GM23248 (cell line): Measurements from ENCODE around the gene PARK7. TPM values are rescaled to one million over a fixed set of nuclear protein-coding genes. Genes with fewer than 3 reads are reported as not detected.

Source experiments
- DNase-seq: peaks from one replicate; pipeline ENCODE4 v3.0.0-alpha.2; 2015
- H2AFZ ChIP-seq: fragments of 200-600 bp; sonication (generic); 2 replicates; pipeline ENCODE4 v1.6.1; 2016; ENCODE audit warnings: antibody characterized with exemption
- H3F3A ChIP-seq: fragments of 200-600 bp; sonication (generic); 2 replicates; pipeline ENCODE4 v1.6.1; 2016; ENCODE audit warnings: mild to moderate bottlenecking, antibody characterized with exemption, mixed run types; ENCODE audit not compliant: insufficient read depth
- H3K27ac ChIP-seq: fragments of 200-600 bp; sonication (generic); 2 replicates; pipeline ENCODE4 v1.5.1; 2016; ENCODE audit warnings: mild to moderate bottlenecking
- H3K27me3 ChIP-seq: fragments of 200-600 bp; sonication (generic); replicated peaks from 2 replicates; pipeline ENCODE4 v1.6.1; 2016; ENCODE audit warnings: mild to moderate bottlenecking; ENCODE audit not compliant: insufficient read depth
- H3K36me3 ChIP-seq: fragments of 200-600 bp; sonication (generic); 2 replicates; pipeline ENCODE4 v1.6.1; 2016; ENCODE audit warnings: low read depth, mild to moderate bottlenecking
- H3K4me1 ChIP-seq: fragments of 200-600 bp; sonication (generic); 2 replicates; pipeline ENCODE4 v1.6.1; 2016; ENCODE audit warnings: mild to moderate bottlenecking; ENCODE audit not compliant: insufficient read depth
- H3K4me2 ChIP-seq: fragments of 200-600 bp; sonication (generic); one replicate; pipeline ENCODE4 v1.6.1; 2016; ENCODE audit warnings: mild to moderate bottlenecking; ENCODE audit not compliant: unreplicated experiment
- H3K4me3 ChIP-seq: fragments of 200-600 bp; sonication (generic); 2 replicates; pipeline ENCODE4 v1.5.1; 2016; ENCODE audit warnings: mild to moderate bottlenecking
- H3K79me2 ChIP-seq: fragments of 200-600 bp; sonication (generic); 2 replicates; pipeline ENCODE4 v1.6.1; 2016; ENCODE audit warnings: mild to moderate bottlenecking; ENCODE audit not compliant: insufficient read depth
- H3K9ac ChIP-seq: fragments of 200-600 bp; sonication (generic); 2 replicates; pipeline ENCODE4 v1.6.1; 2016; ENCODE audit warnings: mild to moderate bottlenecking
- H3K9me2 ChIP-seq: fragments of 200-600 bp; sonication (generic); 2 replicates; pipeline ENCODE4 v1.6.1; 2016; ENCODE audit warnings: mixed run types, mild to moderate bottlenecking, moderate library complexity; ENCODE audit not compliant: insufficient read depth
- H3K9me3 ChIP-seq: fragments of 200-600 bp; sonication (generic); one replicate; pipeline ENCODE4 v1.6.1; 2017; ENCODE audit warnings: low read depth
- H4K20me1 ChIP-seq: fragments of 200-600 bp; sonication (generic); 2 replicates; pipeline ENCODE4 v1.6.0; 2016; ENCODE audit not compliant: insufficient read depth
- EZH2 ChIP-seq: fragments of 200-600 bp; sonication (generic); IDR thresholded peaks from 2 replicates; pipeline ENCODE4 v1.6.1; 2018; ENCODE audit warnings: antibody characterized with exemption, mild to moderate bottlenecking; ENCODE audit not compliant: insufficient read depth, poor library complexity, severe bottlenecking
- EZH2phosphoT487 ChIP-seq: fragments of 200-600 bp; sonication (generic); IDR thresholded peaks from 2 replicates; pipeline ENCODE4 v1.6.1; 2018; ENCODE audit warnings: antibody characterized with exemption, moderate library complexity, mild to moderate bottlenecking, low read depth; ENCODE audit not compliant: insufficient read depth
- WGBS, 2 experiments: methylation state at CpG; one replicate each; pipeline ENCODE4 v1.1.6; 2015 to 2017; ENCODE audit warnings: low lambda C conversion rate in 2 of 2, low coverage in 1 of 2; ENCODE audit errors: missing lambda C conversion rate in 2 of 2; 5-methylcytosine and 5-hydroxymethylcytosine counted together
- in situ Hi-C: fragments of 300-500 bp; cut with MboI; formaldehyde crosslinking; loops from 2 replicates; pipeline ENCODE4 v1.15.0; 2020
- polyA plus RNA-seq: library from polyadenylated mRNA; unstranded; fragments of >200 nt; fragmentation: Nextera tagmentation; extraction: Ambion mirVana; gene quantifications from 2 replicates; pipeline ENCODE4 v1.2.1, GENCODE V29; 2016
- total RNA-seq: library from RNA; depleted of rRNA; stranded (reverse); fragments of >200 nt; shearing (Covaris generic); gene quantifications from 2 replicates; pipeline ENCODE4 v1.2.3, GENCODE V29; 2014

Gene PARK7
- total and polyA plus RNA-seq, 2 experiments from 2014 or later: 191 to 514 TPM

- Histone ChIP-seq H3K4me3 (no peak overlapping the region), H3K9me3 (no peaks in the 10 kb centered on the region), H3K27ac (no peak overlapping the region), H2AFZ (no peak overlapping the region), H3K9me2 (no peaks in the 10 kb centered on the region), H3K27me3 (no peaks in the 10 kb centered on the region), H3K9ac (no peak overlapping the region), H3K4me1 (peaks cover 15% of the 10 kb centered on the region), H3K36me3 (no peaks in the 10 kb centered on the region), H3K79me2 (no peaks in the 10 kb centered on the region), H3F3A (peaks cover 14% of the 10 kb centered on the region), H4K20me1 (no peaks in the 10 kb centered on the region), H3K4me2 (no peak overlapping the region)
- no peak for TF ChIP-seq EZH2
- TF ChIP-seq EZH2phosphoT487: no peak
- in situ Hi-C loops: no loop called here
- WGBS, 2 experiments: 93 to 99% methylated on average over 4 of the region's 4 CpGs
- no peak for DNase-seq
Observed at GRCh38 chr1:7992885-7993284, 31.4 kb downstream of the PARK7 start.

- Histone ChIP-seq H3K9me3 (no peaks in the 10 kb centered on the region), H3K27me3 (no peaks in the 10 kb centered on the region), H3K79me2 (no peaks in the 10 kb centered on the region), H3K27ac (peak overlapping the region; percentile 43), H3K9me2 (no peaks in the 10 kb centered on the region), H2AFZ (no peak overlapping the region), H3K4me3 (no peak overlapping the region), H3K4me2 (peak overlapping the region; percentile 16), H4K20me1 (no peaks in the 10 kb centered on the region), H3K9ac (no peak overlapping the region), H3K36me3 (no peaks in the 10 kb centered on the region), H3K4me1 (peaks cover 8% of the 10 kb centered on the region), H3F3A (peaks cover 11% of the 10 kb centered on the region)
- DNase-seq: peak; percentile 73
- in situ Hi-C loops: no loop called here
- no peak for TF ChIP-seq EZH2
- no peak for TF ChIP-seq EZH2phosphoT487
- 82 to 85% methylated on average over 19 of the region's 19 CpGs for WGBS, 2 experiments
Observed at GRCh38 chr1:7993593-7994479, 32.3 kb downstream of the PARK7 start.

- H3F3A ChIP-seq: peaks cover 11% of the 10 kb centered on the region; the same call in 1 of the 2 replicates
- no peaks in the 10 kb centered on the region for H3K9me2 ChIP-seq
- H3K36me3 ChIP-seq: no peaks in the 10 kb centered on the region
- no peak overlapping the region for H2AFZ ChIP-seq
- H3K4me2 ChIP-seq: no peak overlapping the region
- no peaks in the 10 kb centered on the region for H3K79me2 ChIP-seq
- H3K27me3 ChIP-seq: no peaks in the 10 kb centered on the region
- in situ Hi-C loops: no loop called here
- H3K4me1 ChIP-seq: peaks cover 8% of the 10 kb centered on the region
- no peak overlapping the region for H3K4me3 ChIP-seq
- peak overlapping the region; percentile 43; the same call in 1 of the 2 replicates for H3K27ac ChIP-seq
- no peaks in the 10 kb centered on the region for H4K20me1 ChIP-seq
- H3K9me3 ChIP-seq: no peaks in the 10 kb centered on the region
- no peak for TF ChIP-seq EZH2
- TF ChIP-seq EZH2phosphoT487: no peak
- 95 to 100% methylated on average over 1 of the region's 1 CpG for WGBS, 2 experiments
- no peak overlapping the region for H3K9ac ChIP-seq
- DNase-seq: no peak
Observed at GRCh38 chr1:7994827-7995226, 33.3 kb downstream of the PARK7 start.

GRCh38 chr1:7995437-7995836 lies 33.9 kb downstream of the PARK7 start:
- Histone ChIP-seq H2AFZ (no peak overlapping the region), H3K9me2 (no peaks in the 10 kb centered on the region), H3K27me3 (no peaks in the 10 kb centered on the region), H3K4me1 (peaks cover 8% of the 10 kb centered on the region), H3F3A (peaks cover 11% of the 10 kb centered on the region; the same call in 1 of the 2 replicates), H3K4me2 (no peak overlapping the region), H3K4me3 (no peak overlapping the region), H3K36me3 (no peaks in the 10 kb centered on the region), H3K9ac (no peak overlapping the region), H4K20me1 (no peaks in the 10 kb centered on the region), H3K9me3 (no peaks in the 10 kb centered on the region), H3K27ac (no peak overlapping the region), H3K79me2 (no peaks in the 10 kb centered on the region)
- no peak for TF ChIP-seq EZH2phosphoT487
- TF ChIP-seq EZH2: no peak
- in situ Hi-C loops: no loop called here
- 95 to 97% methylated on average over 5 of the region's 5 CpGs for WGBS, 2 experiments
- no peak for DNase-seq
